ENCODE data around the gene SFMBT1.

The SFMBT1 gene

GRCh38 chr3:53071882-53072431 lies 26.1 kb upstream of the SFMBT1 start:
- no peak overlapping the region for H3K27ac Mint-ChIP-seq
- no peaks in the 10 kb centered on the region for H3K36me3 Mint-ChIP-seq (ENCODE audit: low read depth)
- TF ChIP-seq, protein P1, sequence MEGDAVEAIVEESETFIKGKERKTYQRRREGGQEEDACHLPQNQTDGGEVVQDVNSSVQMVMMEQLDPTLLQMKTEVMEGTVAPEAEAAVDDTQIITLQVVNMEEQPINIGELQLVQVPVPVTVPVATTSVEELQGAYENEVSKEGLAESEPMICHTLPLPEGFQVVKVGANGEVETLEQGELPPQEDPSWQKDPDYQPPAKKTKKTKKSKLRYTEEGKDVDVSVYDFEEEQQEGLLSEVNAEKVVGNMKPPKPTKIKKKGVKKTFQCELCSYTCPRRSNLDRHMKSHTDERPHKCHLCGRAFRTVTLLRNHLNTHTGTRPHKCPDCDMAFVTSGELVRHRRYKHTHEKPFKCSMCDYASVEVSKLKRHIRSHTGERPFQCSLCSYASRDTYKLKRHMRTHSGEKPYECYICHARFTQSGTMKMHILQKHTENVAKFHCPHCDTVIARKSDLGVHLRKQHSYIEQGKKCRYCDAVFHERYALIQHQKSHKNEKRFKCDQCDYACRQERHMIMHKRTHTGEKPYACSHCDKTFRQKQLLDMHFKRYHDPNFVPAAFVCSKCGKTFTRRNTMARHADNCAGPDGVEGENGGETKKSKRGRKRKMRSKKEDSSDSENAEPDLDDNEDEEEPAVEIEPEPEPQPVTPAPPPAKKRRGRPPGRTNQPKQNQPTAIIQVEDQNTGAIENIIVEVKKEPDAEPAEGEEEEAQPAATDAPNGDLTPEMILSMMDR (IDR thresholded peaks at IDR 0.05), result no peak
- H3K27me3 Mint-ChIP-seq (ENCODE audit: low read depth, poor library complexity), result peaks cover under 1% of the 10 kb centered on the region
- DNase-seq, result no peak
- peaks cover 28% of the 10 kb centered on the region for H3K4me1 Mint-ChIP-seq
- H3K4me3 Mint-ChIP-seq, result no peak overlapping the region
- H3K9me3 Mint-ChIP-seq, result no peaks in the 10 kb centered on the region

GRCh38 chr3:53069422-53070068 lies 23.7 kb upstream of the SFMBT1 start:
- Mint-ChIP-seq H3K4me3 (no peak overlapping the region), H3K9me3 (no peaks in the 10 kb centered on the region), H3K27ac (no peak overlapping the region), H3K4me1 (peaks cover 28% of the 10 kb centered on the region), H3K27me3 (ENCODE audit: low read depth, poor library complexity) (peaks cover 22% of the 10 kb centered on the region), H3K36me3 (ENCODE audit: low read depth) (no peaks in the 10 kb centered on the region)
- no peak for DNase-seq
- TF ChIP-seq, protein P1 (IDR thresholded peaks at IDR 0.05), result no peak

DNA sequence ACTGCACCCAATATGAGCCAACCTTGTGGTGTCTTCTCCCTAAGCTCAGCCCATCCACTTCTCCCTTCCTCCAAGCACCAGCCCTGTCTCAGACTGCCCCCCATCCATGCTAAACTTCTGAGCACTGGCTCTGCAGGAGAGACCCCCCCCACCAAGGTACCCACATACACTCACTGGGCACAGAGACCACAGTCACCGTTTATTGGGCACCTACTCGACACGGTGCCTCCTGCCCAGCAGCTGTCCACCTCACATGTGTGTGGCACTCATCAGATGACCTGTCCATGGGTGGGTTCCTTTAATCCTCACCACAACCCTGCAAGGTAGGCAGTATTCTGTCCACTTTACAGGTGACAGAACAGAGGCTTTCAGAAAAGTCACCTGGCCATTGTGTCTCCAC lies 22.3 kb upstream of the SFMBT1 start:
- Mint-ChIP-seq H3K4me1 (peaks cover 17% of the 10 kb centered on the region), H3K27me3 (ENCODE audit: low read depth, poor library complexity) (peaks cover 31% of the 10 kb centered on the region), H3K27ac (no peak overlapping the region), H3K9me3 (no peaks in the 10 kb centered on the region), H3K36me3 (ENCODE audit: low read depth) (no peaks in the 10 kb centered on the region), H3K4me3 (no peak overlapping the region)
- no peak for DNase-seq
- TF ChIP-seq, protein P1 (IDR thresholded peaks at IDR 0.05), result no peak

DNA sequence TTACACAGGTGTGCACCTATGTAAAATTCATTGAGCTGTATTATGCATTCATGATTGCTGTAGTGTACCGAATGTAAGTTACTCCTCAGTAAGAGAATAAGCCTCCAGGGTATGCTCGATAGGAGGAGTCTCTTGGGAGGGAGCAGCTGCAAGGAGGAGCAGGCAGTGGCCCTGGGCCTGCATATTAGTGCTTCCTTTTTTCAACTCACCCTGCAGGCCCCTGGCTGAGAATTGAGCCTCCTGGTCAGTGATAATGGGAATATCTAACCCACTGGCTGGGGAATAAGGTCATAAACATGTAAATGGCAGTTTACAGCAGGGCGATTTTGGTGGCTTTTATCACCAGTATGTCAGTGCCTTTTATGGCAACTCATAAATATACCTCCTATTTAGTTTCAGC lies 21.7 kb upstream of the SFMBT1 start:
- H3K27ac Mint-ChIP-seq, result no peak overlapping the region
- TF ChIP-seq, protein P1 (IDR thresholded peaks at IDR 0.05), result no peak
- no peaks in the 10 kb centered on the region for H3K36me3 Mint-ChIP-seq (ENCODE audit: low read depth)
- DNase-seq, result no peak
- H3K4me3 Mint-ChIP-seq, result no peak overlapping the region
- peaks cover 11% of the 10 kb centered on the region for H3K4me1 Mint-ChIP-seq
- no peaks in the 10 kb centered on the region for H3K9me3 Mint-ChIP-seq
- H3K27me3 Mint-ChIP-seq (ENCODE audit: low read depth, poor library complexity), result peaks cover 36% of the 10 kb centered on the region

- no peak overlapping the region for H3K27ac Mint-ChIP-seq
- no peaks in the 10 kb centered on the region for H3K9me3 Mint-ChIP-seq
- TF ChIP-seq, protein P1 (IDR thresholded peaks at IDR 0.05), result no peak
- peaks cover 51% of the 10 kb centered on the region for H3K27me3 Mint-ChIP-seq (ENCODE audit: low read depth, poor library complexity)
- no peak overlapping the region for H3K4me3 Mint-ChIP-seq
- H3K4me1 Mint-ChIP-seq, result peaks cover 8% of the 10 kb centered on the region
- no peak for DNase-seq
- no peaks in the 10 kb centered on the region for H3K36me3 Mint-ChIP-seq (ENCODE audit: low read depth)
Observed at GRCh38 chr3:53065841-53066480, 20.1 kb upstream of the SFMBT1 start.

All from nephron progenitor cell (in vitro differentiated cells).